ENCODE results near the gene SDSL. TPM values are rescaled to one million over a fixed set of nuclear protein-coding genes. Genes with fewer than 3 reads are reported as not detected.

Gene SDSL
- total RNA-seq, 1 donor from 2014 or later = not detected

DNA sequence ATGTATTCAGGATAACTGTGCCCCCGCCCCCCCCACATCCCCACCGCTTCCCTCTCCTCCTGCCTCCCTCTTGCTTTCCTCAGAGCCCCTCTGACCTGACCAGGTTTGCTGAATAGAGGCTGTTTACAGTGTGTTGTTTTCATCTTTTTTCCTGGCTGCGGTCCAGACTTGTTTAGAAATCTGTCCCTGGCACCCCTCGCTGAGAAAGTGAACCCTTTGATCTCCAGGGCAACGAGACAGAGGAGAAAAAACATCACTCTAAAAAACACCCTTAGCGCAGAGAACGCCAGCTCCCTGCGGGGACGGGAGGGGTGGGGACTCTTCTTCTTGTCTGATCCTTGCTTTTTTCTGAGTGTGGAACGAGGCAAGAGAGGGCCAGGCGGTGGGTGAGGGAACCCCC, 41.0 kb upstream of the SDSL start:
- no peak for TF ChIP-seq POLR2AphosphoS5 (IDR thresholded peaks at IDR 0.05; ENCODE audit: insufficient read depth in 1 of 2, low read depth in 1 of 2)
- peaks cover 0 to 47% of the 10 kb centered on the region in 2 donors for H3K36me3 ChIP-seq
- intact Hi-C loops (cut with DNase I) = no loop called here

DNA sequence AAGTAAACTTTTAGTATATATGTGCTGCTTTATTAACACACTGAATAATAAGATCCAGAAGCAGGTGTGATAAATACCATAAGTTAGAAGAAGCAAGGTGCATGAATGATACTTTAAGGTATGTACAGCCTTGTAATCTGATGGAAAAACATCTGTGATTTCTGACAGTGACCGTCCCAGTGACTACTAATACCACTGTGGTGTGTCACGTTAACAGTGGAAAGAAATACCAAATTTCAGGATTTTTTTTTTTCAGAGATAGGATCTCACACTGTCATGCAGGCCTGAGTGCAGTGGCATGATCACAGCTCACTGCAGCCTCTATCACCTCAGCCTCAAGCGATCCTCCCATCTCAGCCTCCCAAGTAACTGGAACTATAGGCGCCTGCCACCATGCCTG, 40.0 kb upstream of the SDSL start:
- TF ChIP-seq POLR2A (IDR thresholded peaks at IDR 0.05) (no peak), POLR2AphosphoS5 (IDR thresholded peaks at IDR 0.05; ENCODE audit: insufficient read depth in 1 of 2, low read depth in 1 of 2) (no peak)
- TF ChIP-seq, protein P1, sequence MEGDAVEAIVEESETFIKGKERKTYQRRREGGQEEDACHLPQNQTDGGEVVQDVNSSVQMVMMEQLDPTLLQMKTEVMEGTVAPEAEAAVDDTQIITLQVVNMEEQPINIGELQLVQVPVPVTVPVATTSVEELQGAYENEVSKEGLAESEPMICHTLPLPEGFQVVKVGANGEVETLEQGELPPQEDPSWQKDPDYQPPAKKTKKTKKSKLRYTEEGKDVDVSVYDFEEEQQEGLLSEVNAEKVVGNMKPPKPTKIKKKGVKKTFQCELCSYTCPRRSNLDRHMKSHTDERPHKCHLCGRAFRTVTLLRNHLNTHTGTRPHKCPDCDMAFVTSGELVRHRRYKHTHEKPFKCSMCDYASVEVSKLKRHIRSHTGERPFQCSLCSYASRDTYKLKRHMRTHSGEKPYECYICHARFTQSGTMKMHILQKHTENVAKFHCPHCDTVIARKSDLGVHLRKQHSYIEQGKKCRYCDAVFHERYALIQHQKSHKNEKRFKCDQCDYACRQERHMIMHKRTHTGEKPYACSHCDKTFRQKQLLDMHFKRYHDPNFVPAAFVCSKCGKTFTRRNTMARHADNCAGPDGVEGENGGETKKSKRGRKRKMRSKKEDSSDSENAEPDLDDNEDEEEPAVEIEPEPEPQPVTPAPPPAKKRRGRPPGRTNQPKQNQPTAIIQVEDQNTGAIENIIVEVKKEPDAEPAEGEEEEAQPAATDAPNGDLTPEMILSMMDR (IDR thresholded peaks at IDR 0.05) = no peak
- Histone ChIP-seq H3K4me1 (no peaks in the 10 kb centered on the region), H3K9me3 (no peaks in the 10 kb centered on the region), H3K27me3 (no peaks in the 10 kb centered on the region), H3K27ac (no peak overlapping the region), H3K36me3 (peaks cover 0 to 47% of the 10 kb centered on the region in 2 donors), H3K4me3 (no peak overlapping the region)
- intact Hi-C loops (cut with DNase I) = no loop called here
- DNase-seq (ENCODE audit: extremely low spot score in 2 of 2) = no peak

More for the DNA sequence above, 41.0 kb upstream of the SDSL start:
- H3K27me3 ChIP-seq = no peaks in the 10 kb centered on the region
- H3K4me3 ChIP-seq = no peak overlapping the region
- no peaks in the 10 kb centered on the region for H3K4me1 ChIP-seq
- DNase-seq (ENCODE audit: extremely low spot score in 2 of 2) = no peak
- no peaks in the 10 kb centered on the region for H3K9me3 ChIP-seq
- no peak overlapping the region for H3K27ac ChIP-seq

DNA sequence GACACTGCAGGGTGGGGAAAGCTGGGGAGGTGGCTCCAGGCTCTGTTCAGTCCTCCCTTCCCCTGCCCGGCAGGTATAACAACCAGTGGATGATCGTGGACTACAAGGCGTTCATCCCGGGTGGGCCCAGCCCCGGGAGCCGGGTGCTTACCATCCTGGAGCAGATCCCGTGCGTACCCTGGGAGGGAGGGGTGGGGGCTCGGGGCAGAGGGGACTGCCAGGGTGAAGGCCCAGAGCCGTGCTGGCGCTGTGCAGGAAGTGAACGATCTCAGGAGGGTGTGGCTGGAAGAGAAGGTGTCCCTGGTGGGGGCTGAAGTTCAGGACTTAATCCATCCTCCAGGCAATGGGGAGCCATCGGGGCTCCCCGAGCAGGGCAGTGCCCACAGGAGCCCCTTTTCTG, 37.4 kb upstream of the SDSL start:
- Histone ChIP-seq H3K27me3 (no peaks in the 10 kb centered on the region), H3K36me3 (peaks cover 0 to 57% of the 10 kb centered on the region in 2 donors), H3K4me1 (no peaks in the 10 kb centered on the region), H3K27ac (no peak overlapping the region), H3K4me3 (no peak overlapping the region), H3K9me3 (no peaks in the 10 kb centered on the region)
- no peak for TF ChIP-seq POLR2A (IDR thresholded peaks at IDR 0.05)
- no peak for TF ChIP-seq POLR2AphosphoS5 (IDR thresholded peaks at IDR 0.05; ENCODE audit: insufficient read depth in 1 of 2, low read depth in 1 of 2)
- TF ChIP-seq, protein P1 (IDR thresholded peaks at IDR 0.05) = no peak
- no peak for DNase-seq (ENCODE audit: extremely low spot score in 2 of 2)
- intact Hi-C loops (cut with DNase I) = no loop called here

DNA sequence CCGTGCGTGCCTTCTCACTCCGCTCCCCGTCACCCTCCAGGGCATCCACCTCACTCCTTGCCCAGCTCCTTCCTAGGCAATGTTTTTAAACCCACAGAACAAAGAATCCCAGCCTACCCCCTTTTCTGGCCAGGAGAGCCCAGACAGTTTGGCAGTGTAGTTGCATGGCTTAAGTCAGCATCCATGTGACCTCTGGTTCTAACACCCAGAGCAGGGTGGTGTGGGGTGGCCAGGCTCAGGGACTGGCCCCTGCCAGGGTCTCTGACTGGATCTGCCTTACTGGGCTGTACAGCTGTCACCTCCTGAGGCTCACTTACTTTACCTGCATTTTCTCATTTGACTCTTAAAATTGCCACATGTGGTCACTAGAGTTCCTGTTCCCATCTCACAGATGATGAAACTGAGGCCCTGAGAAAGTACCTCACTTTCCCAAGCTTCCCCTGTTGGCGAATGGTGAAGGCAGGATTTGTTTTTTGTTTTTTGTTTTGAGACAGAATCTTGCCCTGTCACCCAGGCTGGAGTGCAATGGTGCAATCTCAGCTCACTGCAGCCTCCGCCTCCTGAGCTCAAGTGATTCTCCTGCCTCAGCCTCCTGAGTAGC, 36.8 kb upstream of the SDSL start:
- intact Hi-C loops (cut with DNase I) = no loop called here
- no peak overlapping the region for H3K27ac ChIP-seq
- peaks cover 0 to 59% of the 10 kb centered on the region in 2 donors for H3K36me3 ChIP-seq
- TF ChIP-seq POLR2AphosphoS5 (IDR thresholded peaks at IDR 0.05; ENCODE audit: insufficient read depth in 1 of 2, low read depth in 1 of 2) (no peak), POLR2A (IDR thresholded peaks at IDR 0.05) (no peak)
- TF ChIP-seq, protein P1 (IDR thresholded peaks at IDR 0.05) = no peak
- DNase-seq (ENCODE audit: extremely low spot score in 2 of 2) = no peak
- no peaks in the 10 kb centered on the region for H3K4me1 ChIP-seq
- H3K27me3 ChIP-seq = no peaks in the 10 kb centered on the region
- H3K9me3 ChIP-seq = no peaks in the 10 kb centered on the region
- H3K4me3 ChIP-seq = no peak overlapping the region

DNA sequence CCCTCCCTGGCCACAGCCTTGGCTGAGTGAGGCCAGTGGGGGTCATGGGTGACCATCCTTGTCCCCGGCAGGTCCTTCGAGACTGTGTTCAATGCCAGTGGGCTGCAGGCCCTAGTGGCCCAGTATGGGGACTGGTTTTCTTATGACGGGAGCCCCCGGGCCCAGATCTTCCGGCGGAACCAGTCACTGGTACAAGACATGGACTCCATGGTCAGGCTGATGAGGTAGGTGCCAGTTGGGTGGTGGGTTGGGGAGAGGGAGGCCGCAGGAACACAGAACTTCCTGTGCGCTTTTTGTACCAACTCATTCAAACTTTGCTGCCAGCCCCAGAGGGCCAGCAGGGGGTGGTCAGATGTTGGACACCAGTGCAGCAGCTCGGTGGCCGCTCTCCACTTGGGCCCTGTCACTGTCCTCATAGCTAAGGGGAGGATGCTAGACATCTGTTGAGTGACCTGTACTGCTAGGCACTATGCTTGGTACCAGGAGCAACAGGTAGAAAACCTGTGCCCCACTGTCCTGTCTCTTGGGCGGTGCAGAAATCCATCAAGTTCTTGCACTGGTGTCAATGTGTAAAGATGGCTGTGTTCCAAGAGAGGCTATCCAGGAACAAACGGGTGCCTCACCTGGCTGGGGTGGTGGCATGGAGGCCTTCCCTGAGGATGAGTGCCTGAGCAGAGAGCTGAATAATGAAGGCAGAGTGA, 35.2 kb upstream of the SDSL start:
- DNase-seq (ENCODE audit: extremely low spot score in 2 of 2) = no peak
- peaks cover 0 to 55% of the 10 kb centered on the region in 2 donors for H3K36me3 ChIP-seq

DNA sequence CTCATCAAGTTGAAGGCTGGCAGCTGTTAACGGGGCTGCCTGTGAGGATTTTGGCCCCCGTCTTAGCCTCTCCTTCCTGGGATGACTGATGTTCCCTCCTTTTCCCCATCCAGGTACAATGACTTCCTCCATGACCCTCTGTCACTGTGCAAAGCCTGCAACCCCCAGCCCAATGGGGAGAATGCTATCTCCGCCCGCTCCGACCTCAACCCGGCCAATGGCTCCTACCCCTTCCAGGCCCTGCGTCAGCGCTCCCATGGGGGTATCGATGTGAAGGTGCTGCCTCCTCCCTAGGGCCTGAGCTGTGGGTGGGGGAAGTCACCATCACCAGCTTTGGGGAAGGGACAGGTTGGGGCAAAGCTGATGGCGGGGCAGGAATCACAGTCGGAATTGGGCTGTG, 34.5 kb upstream of the SDSL start:
- intact Hi-C loops (cut with DNase I) = no loop called here
- Histone ChIP-seq H3K27me3 (no peaks in the 10 kb centered on the region), H3K36me3 (peaks cover 0 to 55% of the 10 kb centered on the region in 2 donors), H3K27ac (no peak overlapping the region), H3K9me3 (no peaks in the 10 kb centered on the region), H3K4me3 (no peak overlapping the region), H3K4me1 (no peaks in the 10 kb centered on the region)
- DNase-seq (ENCODE audit: extremely low spot score in 2 of 2) = no peak
- TF ChIP-seq POLR2AphosphoS5 (IDR thresholded peaks at IDR 0.05; ENCODE audit: insufficient read depth in 1 of 2, low read depth in 1 of 2) = no peak
- TF ChIP-seq, protein P1 (IDR thresholded peaks at IDR 0.05) = no peak
- no peak for TF ChIP-seq POLR2A (IDR thresholded peaks at IDR 0.05)

More for the DNA sequence above, 35.2 kb upstream of the SDSL start:
- H3K4me1 ChIP-seq = no peaks in the 10 kb centered on the region
- TF ChIP-seq POLR2A (IDR thresholded peaks at IDR 0.05) (no peak), POLR2AphosphoS5 (IDR thresholded peaks at IDR 0.05; ENCODE audit: insufficient read depth in 1 of 2, low read depth in 1 of 2) (no peak)
- H3K27me3 ChIP-seq = no peaks in the 10 kb centered on the region
- no peak overlapping the region for H3K4me3 ChIP-seq
- H3K9me3 ChIP-seq = no peaks in the 10 kb centered on the region
- H3K27ac ChIP-seq = no peak overlapping the region
- intact Hi-C loops (cut with DNase I) = no loop called here
